Measurements from ENCODE around the gene ZFTA.

- no peak for TF ChIP-seq CTCF (IDR thresholded peaks at IDR 0.05 in 4 of 5, conservative IDR thresholded peaks at IDR 0.05 in 1 of 5)
- TF ChIP-seq POLR2A (IDR thresholded peaks at IDR 0.05): no peak
These were observed 19.0 kb downstream of the ZFTA start for GRCh38 chr11:63749624-63750023.
